HEK293 (cell line): ENCODE data around the gene MAP1LC3B2.
A peak's percentile ranks its signal among the peaks of the same experiment; 100 is the strongest.

Source experiments
- EGR2 ChIP-seq: fragments of 450-650 bp; formaldehyde crosslinking; IDR thresholded peaks from 2 replicates; pipeline ENCODE4 v1.5.1; 2016; ENCODE audit warnings: low read depth, missing biosample characterization, missing genetic modification characterization
- FEZF1 ChIP-seq: fragments of 450-650 bp; formaldehyde crosslinking; IDR thresholded peaks from 2 replicates; pipeline ENCODE4 v1.5.1; 2016; ENCODE audit warnings: missing biosample characterization, missing genetic modification characterization
- GLIS2 ChIP-seq: fragments of 450-650 bp; formaldehyde crosslinking; IDR thresholded peaks from 2 replicates; pipeline ENCODE4 v1.5.1; 2016; ENCODE audit warnings: missing biosample characterization, missing genetic modification characterization
- HOXC10 ChIP-seq: sonication (generic); formaldehyde crosslinking; IDR thresholded peaks from 2 replicates; pipeline ENCODE4 v1.8.1; 2023; ENCODE audit warnings: mild to moderate bottlenecking, missing genetic modification reagents
- KLF8 ChIP-seq: fragments of 450-650 bp; formaldehyde crosslinking; IDR thresholded peaks from 2 replicates; pipeline ENCODE4 v1.5.1; 2016; ENCODE audit warnings: missing biosample characterization, missing genetic modification characterization
- MYNN ChIP-seq: fragments of 450-650 bp; formaldehyde crosslinking; IDR thresholded peaks from 2 replicates; pipeline ENCODE4 v1.5.1; 2016; ENCODE audit warnings: missing biosample characterization, missing genetic modification characterization, borderline replicate concordance
- OSR2 ChIP-seq: fragments of 450-650 bp; formaldehyde crosslinking; IDR thresholded peaks from 2 replicates; pipeline ENCODE4 v1.5.1; 2016; ENCODE audit warnings: missing biosample characterization, missing genetic modification characterization
- SALL2 ChIP-seq: fragments of 450-650 bp; formaldehyde crosslinking; IDR thresholded peaks from 2 replicates; pipeline ENCODE4 v1.5.0; 2017; ENCODE audit warnings: missing biosample characterization, mild to moderate bottlenecking, missing genetic modification characterization, borderline replicate concordance
- TRIM28 ChIP-seq: IDR thresholded peaks from 2 replicates; pipeline ENCODE4 v1.6.1; 2011; ENCODE audit warnings: low read length, control low read depth, borderline replicate concordance
- ZBTB21 ChIP-seq: fragments of 450-650 bp; formaldehyde crosslinking; IDR thresholded peaks from 2 replicates; pipeline ENCODE4 v1.5.1; 2017; ENCODE audit warnings: missing biosample characterization, missing genetic modification characterization
- ZBTB8A ChIP-seq: fragments of 450-650 bp; formaldehyde crosslinking; IDR thresholded peaks from 2 replicates; pipeline ENCODE4 v1.5.1; 2016; ENCODE audit warnings: missing biosample characterization, missing genetic modification characterization
- ZNF114 ChIP-seq: fragments of 450-650 bp; formaldehyde crosslinking; IDR thresholded peaks from 2 replicates; pipeline ENCODE4 v1.5.0; 2017; ENCODE audit warnings: missing biosample characterization, missing genetic modification characterization
- ZNF133 ChIP-seq: fragments of 450-650 bp; formaldehyde crosslinking; IDR thresholded peaks from 2 replicates; pipeline ENCODE4 v1.5.1; 2016; ENCODE audit warnings: missing biosample characterization, missing genetic modification characterization
- ZNF146 ChIP-seq: fragments of 450-650 bp; formaldehyde crosslinking; IDR thresholded peaks from 2 replicates; pipeline ENCODE4 v1.5.1; 2016; ENCODE audit warnings: missing biosample characterization, missing genetic modification characterization
- ZNF184 ChIP-seq: fragments of 450-650 bp; IDR thresholded peaks from 2 replicates; pipeline ENCODE4 v1.5.1; 2018; ENCODE audit warnings: missing biosample characterization, mild to moderate bottlenecking, missing genetic modification characterization
- ZNF2 ChIP-seq: fragments of 450-650 bp; formaldehyde crosslinking; IDR thresholded peaks from 2 replicates; pipeline ENCODE4 v1.5.1; 2016; ENCODE audit warnings: missing biosample characterization, missing genetic modification characterization
- ZNF302 ChIP-seq: fragments of 450-650 bp; formaldehyde crosslinking; IDR thresholded peaks from 2 replicates; pipeline ENCODE4 v1.5.1; 2016; ENCODE audit warnings: missing biosample characterization, missing genetic modification characterization, low read depth
- ZNF311 ChIP-seq: fragments of 450-650 bp; formaldehyde crosslinking; IDR thresholded peaks from 2 replicates; pipeline ENCODE4 v1.5.1; 2017; ENCODE audit warnings: missing biosample characterization, missing genetic modification characterization, borderline replicate concordance
- ZNF335 ChIP-seq: fragments of 450-650 bp; formaldehyde crosslinking; conservative IDR thresholded peaks from 2 replicates; pipeline ENCODE4 v1.5.1; 2016; ENCODE audit warnings: missing biosample characterization, missing genetic modification characterization
- ZNF548 ChIP-seq: fragments of 450-650 bp; formaldehyde crosslinking; IDR thresholded peaks from 2 replicates; pipeline ENCODE4 v1.5.1; 2016; ENCODE audit warnings: missing biosample characterization, missing genetic modification characterization
- ZNF621 ChIP-seq: fragments of 450-650 bp; formaldehyde crosslinking; IDR thresholded peaks from 2 replicates; pipeline ENCODE4 v1.5.1; 2017; ENCODE audit warnings: missing biosample characterization, missing genetic modification characterization
- ZNF654 ChIP-seq: fragments of 450-650 bp; formaldehyde crosslinking; IDR thresholded peaks from 2 replicates; pipeline ENCODE4 v1.5.1; 2016; ENCODE audit warnings: low read depth, missing biosample characterization, missing genetic modification characterization
- ZNF660 ChIP-seq: fragments of 450-650 bp; IDR thresholded peaks from 2 replicates; pipeline ENCODE4 v1.5.1; 2018; ENCODE audit warnings: missing biosample characterization, mild to moderate bottlenecking, missing genetic modification characterization
- ZNF707 ChIP-seq: fragments of 450-650 bp; formaldehyde crosslinking; IDR thresholded peaks from 2 replicates; pipeline ENCODE4 v1.5.1; 2016; ENCODE audit warnings: missing biosample characterization, missing genetic modification characterization
- ZXDB ChIP-seq: fragments of 450-650 bp; formaldehyde crosslinking; IDR thresholded peaks from 2 replicates; pipeline ENCODE4 v1.5.1; 2016; ENCODE audit warnings: missing biosample characterization, missing genetic modification characterization
- TF ChIP-seq, protein P1 (sequence below): fragments of 450-650 bp; formaldehyde crosslinking; IDR thresholded peaks from 2 replicates; pipeline ENCODE4 v1.5.1; 2016; ENCODE audit warnings: missing biosample characterization, missing genetic modification characterization
- TF ChIP-seq, protein P2 (sequence below): fragments of 450-650 bp; IDR thresholded peaks from 2 replicates; pipeline ENCODE4 v1.5.1; 2018; ENCODE audit warnings: missing biosample characterization, missing genetic modification characterization
- TF ChIP-seq, protein P3 (sequence below): fragments of 450-650 bp; formaldehyde crosslinking; IDR thresholded peaks from 2 replicates; pipeline ENCODE4 v1.5.1; 2016; ENCODE audit warnings: missing biosample characterization, missing genetic modification characterization
- TF ChIP-seq, protein P4 (sequence below): fragments of 450-650 bp; formaldehyde crosslinking; conservative IDR thresholded peaks from 2 replicates; pipeline ENCODE4 v1.5.1; 2016; ENCODE audit warnings: low read depth, missing biosample characterization, missing genetic modification characterization
- TF ChIP-seq, protein P5 (sequence below): fragments of 450-650 bp; formaldehyde crosslinking; IDR thresholded peaks from 2 replicates; pipeline ENCODE4 v1.5.1; 2017; ENCODE audit warnings: missing biosample characterization, missing genetic modification characterization
- TF ChIP-seq, protein P6 (sequence below): fragments of 450-650 bp; formaldehyde crosslinking; IDR thresholded peaks from 2 replicates; pipeline ENCODE4 v1.5.1; 2016; ENCODE audit warnings: missing biosample characterization, missing genetic modification characterization

The MAP1LC3B2 gene

DNA sequence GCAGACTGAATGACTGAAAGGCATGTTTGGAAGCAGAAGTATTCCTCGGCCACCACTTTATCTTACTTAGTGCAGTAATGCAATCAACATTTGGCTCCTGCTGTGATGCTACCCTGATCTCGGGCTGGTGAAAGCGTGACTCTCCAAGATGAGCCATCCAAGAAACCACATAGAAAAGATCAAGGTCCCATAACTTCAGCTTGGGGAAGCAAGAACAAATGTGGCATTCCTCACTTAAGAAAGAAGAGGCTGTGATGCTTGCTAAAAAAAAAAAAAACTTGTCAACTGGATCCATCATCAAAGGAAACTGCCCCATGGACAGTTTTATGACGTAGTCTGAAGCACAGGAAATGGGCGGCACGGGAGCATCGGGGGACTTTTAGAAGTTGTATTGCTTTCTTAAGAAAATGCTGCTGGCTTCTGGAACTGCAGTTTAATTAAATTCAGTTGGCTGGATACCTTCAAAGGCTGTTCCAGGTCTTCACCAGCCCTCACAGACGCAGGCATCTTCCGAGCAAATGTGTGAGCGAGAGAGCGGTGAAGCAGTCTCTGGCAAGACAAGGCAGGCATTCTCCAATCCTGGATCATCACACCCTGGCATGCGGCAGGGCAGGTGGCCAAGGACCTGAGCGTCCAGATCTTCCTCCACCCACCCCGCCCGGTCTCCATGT is 38.2 kb upstream of the MAP1LC3B2 start (continued):
- TF ChIP-seq ZNF302 (tag by site-specific recombination) (no peak), KLF8 (tag by site-specific recombination) (no peak), ZNF548 (tag by site-specific recombination) (no peak), MYNN (tag by site-specific recombination) (no peak), EGR2 (no peak), ZNF311 (tag by site-specific recombination) (no peak), ZNF335 (tag by site-specific recombination) (peak; percentile 41; the same call in 1 of the 2 replicates), ZNF184 (tag by site-specific recombination) (no peak), HOXC10 (CRISPR knock-in tag) (no peak), ZNF146 (tag by site-specific recombination) (no peak), ZNF133 (no peak), ZBTB8A (tag by site-specific recombination) (0 out of 2 replicates have a peak, but pooled peaks have one; percentile 13), ZNF707 (tag by site-specific recombination) (no peak), ZNF654 (tag by site-specific recombination) (no peak), ZBTB21 (tag by site-specific recombination) (peak; percentile 77), ZNF660 (tag by site-specific recombination) (no peak), FEZF1 (tag by site-specific recombination) (0 out of 2 replicates have a peak, but pooled peaks have one; percentile 23), OSR2 (tag by site-specific recombination) (peak; percentile 64), SALL2 (no peak), ZNF2 (tag by site-specific recombination) (no peak), GLIS2 (tag by site-specific recombination) (no peak), ZXDB (tag by site-specific recombination) (no peak), ZNF621 (no peak), TRIM28 (0 out of 2 replicates have a peak, but pooled peaks have one; percentile 27), ZNF114 (no peak)
- TF ChIP-seq, protein P1, sequence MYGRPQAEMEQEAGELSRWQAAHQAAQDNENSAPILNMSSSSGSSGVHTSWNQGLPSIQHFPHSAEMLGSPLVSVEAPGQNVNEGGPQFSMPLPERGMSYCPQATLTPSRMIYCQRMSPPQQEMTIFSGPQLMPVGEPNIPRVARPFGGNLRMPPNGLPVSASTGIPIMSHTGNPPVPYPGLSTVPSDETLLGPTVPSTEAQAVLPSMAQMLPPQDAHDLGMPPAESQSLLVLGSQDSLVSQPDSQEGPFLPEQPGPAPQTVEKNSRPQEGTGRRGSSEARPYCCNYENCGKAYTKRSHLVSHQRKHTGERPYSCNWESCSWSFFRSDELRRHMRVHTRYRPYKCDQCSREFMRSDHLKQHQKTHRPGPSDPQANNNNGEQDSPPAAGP (tag by site-specific recombination) = no peak
- TF ChIP-seq, protein P2, sequence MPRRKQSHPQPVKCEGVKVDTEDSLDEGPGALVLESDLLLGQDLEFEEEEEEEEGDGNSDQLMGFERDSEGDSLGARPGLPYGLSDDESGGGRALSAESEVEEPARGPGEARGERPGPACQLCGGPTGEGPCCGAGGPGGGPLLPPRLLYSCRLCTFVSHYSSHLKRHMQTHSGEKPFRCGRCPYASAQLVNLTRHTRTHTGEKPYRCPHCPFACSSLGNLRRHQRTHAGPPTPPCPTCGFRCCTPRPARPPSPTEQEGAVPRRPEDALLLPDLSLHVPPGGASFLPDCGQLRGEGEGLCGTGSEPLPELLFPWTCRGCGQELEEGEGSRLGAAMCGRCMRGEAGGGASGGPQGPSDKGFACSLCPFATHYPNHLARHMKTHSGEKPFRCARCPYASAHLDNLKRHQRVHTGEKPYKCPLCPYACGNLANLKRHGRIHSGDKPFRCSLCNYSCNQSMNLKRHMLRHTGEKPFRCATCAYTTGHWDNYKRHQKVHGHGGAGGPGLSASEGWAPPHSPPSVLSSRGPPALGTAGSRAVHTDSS (tag by site-specific recombination) = no peak
- TF ChIP-seq, protein P3, sequence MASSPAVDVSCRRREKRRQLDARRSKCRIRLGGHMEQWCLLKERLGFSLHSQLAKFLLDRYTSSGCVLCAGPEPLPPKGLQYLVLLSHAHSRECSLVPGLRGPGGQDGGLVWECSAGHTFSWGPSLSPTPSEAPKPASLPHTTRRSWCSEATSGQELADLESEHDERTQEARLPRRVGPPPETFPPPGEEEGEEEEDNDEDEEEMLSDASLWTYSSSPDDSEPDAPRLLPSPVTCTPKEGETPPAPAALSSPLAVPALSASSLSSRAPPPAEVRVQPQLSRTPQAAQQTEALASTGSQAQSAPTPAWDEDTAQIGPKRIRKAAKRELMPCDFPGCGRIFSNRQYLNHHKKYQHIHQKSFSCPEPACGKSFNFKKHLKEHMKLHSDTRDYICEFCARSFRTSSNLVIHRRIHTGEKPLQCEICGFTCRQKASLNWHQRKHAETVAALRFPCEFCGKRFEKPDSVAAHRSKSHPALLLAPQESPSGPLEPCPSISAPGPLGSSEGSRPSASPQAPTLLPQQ (tag by site-specific recombination) = 0 out of 2 replicates have a peak, but pooled peaks have one; percentile 38
- TF ChIP-seq, protein P4, sequence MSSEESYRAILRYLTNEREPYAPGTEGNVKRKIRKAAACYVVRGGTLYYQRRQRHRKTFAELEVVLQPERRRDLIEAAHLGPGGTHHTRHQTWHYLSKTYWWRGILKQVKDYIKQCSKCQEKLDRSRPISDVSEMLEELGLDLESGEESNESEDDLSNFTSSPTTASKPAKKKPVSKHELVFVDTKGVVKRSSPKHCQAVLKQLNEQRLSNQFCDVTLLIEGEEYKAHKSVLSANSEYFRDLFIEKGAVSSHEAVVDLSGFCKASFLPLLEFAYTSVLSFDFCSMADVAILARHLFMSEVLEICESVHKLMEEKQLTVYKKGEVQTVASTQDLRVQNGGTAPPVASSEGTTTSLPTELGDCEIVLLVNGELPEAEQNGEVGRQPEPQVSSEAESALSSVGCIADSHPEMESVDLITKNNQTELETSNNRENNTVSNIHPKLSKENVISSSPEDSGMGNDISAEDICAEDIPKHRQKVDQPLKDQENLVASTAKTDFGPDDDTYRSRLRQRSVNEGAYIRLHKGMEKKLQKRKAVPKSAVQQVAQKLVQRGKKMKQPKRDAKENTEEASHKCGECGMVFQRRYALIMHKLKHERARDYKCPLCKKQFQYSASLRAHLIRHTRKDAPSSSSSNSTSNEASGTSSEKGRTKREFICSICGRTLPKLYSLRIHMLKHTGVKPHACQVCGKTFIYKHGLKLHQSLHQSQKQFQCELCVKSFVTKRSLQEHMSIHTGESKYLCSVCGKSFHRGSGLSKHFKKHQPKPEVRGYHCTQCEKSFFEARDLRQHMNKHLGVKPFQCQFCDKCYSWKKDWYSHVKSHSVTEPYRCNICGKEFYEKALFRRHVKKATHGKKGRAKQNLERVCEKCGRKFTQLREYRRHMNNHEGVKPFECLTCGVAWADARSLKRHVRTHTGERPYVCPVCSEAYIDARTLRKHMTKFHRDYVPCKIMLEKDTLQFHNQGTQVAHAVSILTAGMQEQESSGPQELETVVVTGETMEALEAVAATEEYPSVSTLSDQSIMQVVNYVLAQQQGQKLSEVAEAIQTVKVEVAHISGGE (tag by site-specific recombination) = no peak
- TF ChIP-seq, protein P5, sequence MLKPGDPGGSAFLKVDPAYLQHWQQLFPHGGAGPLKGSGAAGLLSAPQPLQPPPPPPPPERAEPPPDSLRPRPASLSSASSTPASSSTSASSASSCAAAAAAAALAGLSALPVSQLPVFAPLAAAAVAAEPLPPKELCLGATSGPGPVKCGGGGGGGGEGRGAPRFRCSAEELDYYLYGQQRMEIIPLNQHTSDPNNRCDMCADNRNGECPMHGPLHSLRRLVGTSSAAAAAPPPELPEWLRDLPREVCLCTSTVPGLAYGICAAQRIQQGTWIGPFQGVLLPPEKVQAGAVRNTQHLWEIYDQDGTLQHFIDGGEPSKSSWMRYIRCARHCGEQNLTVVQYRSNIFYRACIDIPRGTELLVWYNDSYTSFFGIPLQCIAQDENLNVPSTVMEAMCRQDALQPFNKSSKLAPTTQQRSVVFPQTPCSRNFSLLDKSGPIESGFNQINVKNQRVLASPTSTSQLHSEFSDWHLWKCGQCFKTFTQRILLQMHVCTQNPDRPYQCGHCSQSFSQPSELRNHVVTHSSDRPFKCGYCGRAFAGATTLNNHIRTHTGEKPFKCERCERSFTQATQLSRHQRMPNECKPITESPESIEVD = no peak
- TF ChIP-seq, protein P6, sequence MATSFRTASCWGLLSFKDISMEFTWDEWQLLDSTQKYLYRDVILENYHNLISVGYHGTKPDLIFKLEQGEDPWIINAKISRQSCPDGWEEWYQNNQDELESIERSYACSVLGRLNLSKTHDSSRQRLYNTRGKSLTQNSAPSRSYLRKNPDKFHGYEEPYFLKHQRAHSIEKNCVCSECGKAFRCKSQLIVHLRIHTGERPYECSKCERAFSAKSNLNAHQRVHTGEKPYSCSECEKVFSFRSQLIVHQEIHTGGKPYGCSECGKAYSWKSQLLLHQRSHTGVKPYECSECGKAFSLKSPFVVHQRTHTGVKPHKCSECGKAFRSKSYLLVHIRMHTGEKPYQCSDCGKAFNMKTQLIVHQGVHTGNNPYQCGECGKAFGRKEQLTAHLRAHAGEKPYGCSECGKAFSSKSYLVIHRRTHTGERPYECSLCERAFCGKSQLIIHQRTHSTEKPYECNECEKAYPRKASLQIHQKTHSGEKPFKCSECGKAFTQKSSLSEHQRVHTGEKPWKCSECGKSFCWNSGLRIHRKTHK (tag by site-specific recombination) = no peak
